Left lung (tissue), 14 donors: Measurements from ENCODE around the gene PIK3AP1. TPM values are rescaled to one million over a fixed set of nuclear protein-coding genes. Genes with fewer than 3 reads are reported as not detected.

ENCODE experiments used
- ATAC-seq: fragments of 200-7000 bp; cut with Tn5 transposase; one replicate; pipeline ENCODE4 v1.9.1; 2020; ENCODE audit warnings: moderate library complexity
- DNase-seq, 4 donors: peaks; one replicate each; pipeline ENCODE4 v3.0.0-alpha.2; 2013 to 2020
- H3K27ac ChIP-seq, 2 donors: fragments of 200-600 bp; sonication (generic) in 1 of 2; one replicate each; pipeline versions ENCODE4 v1.5.0 to v1.8.0; 2020 to 2021
- H3K27me3 ChIP-seq, 2 donors: fragments of 200-600 bp; sonication (generic) in 1 of 2; one replicate each; pipeline versions ENCODE4 v1.5.0 to v1.8.0; 2020 to 2021
- H3K36me3 ChIP-seq, 2 donors: fragments of 200-600 bp; sonication (generic) in 1 of 2; one replicate each; pipeline versions ENCODE4 v1.5.0 to v1.8.0; 2020 to 2021
- H3K4me1 ChIP-seq, 2 donors: fragments of 200-600 bp; one replicate each; pipeline ENCODE4 v1.8.0; 2021
- H3K4me3 ChIP-seq, 2 donors: fragments of 200-600 bp; sonication (generic) in 1 of 2; one replicate each; pipeline versions ENCODE4 v1.5.0 to v1.8.0; 2020 to 2021; ENCODE audit warnings: mild to moderate bottlenecking in 1 of 2
- H3K9me3 ChIP-seq, 2 donors: fragments of 200-600 bp; sonication (generic) in 1 of 2; one replicate each; pipeline versions ENCODE4 v1.5.0 to v1.8.0; 2020 to 2021
- CTCF ChIP-seq, 2 donors: fragments of 200-600 bp; sonication (generic) in 1 of 2; IDR thresholded peaks; one replicate each; pipeline versions ENCODE4 v1.5.0 to v1.8.0; 2021; ENCODE audit warnings: antibody characterized with exemption in 2 of 2
- intact Hi-C, 2 donors: fragments of 100-400 bp; cut with DNase I; formaldehyde crosslinking; loops; one replicate each; pipeline versions ENCODE4 v1.11.2 to v1.14.2; 2022
- long read RNA-seq, 12 donors: library from polyadenylated mRNA in 2 of 12; unstranded in 2 of 12; transcript quantifications; one replicate each; pipeline ENCODE4 v2.0.0 and lab custom pipeline, GENCODE V29; 2019 to 2026
- polyA plus RNA-seq, 6 donors: library from polyadenylated mRNA; unstranded; fragments of 120-200 nt; gene quantifications; one replicate each; pipeline ENCODE4 v1.2.1, GENCODE V29; 2013; ENCODE audit not compliant: insufficient read length in 6 of 6
- total RNA-seq, 2 donors: library from RNA; stranded (reverse); fragmentation: NEBNext Ultra II Directional; extraction: Animal tissue kit (Norgen Biotek cat#: 25700); gene quantifications; one replicate each; pipeline ENCODE4 v1.2.1, GENCODE V29; 2021
- donor health status: DM: no; HTN: yes; CAD: no.
- donor health status: DM: no; HTN: no; CAD: no.

Gene PIK3AP1
- total RNA-seq (10 to 100 TPM; 19.2 to 91.3 TPM), polyA plus RNA-seq (1 to 10 TPM; 2.3 to 3.7 (median 3.5) TPM)
- long read RNA-seq, donor 1, partial matches to known transcripts: 16,069 of 16,069 reads
- long read RNA-seq, donor 1, other reads (novel, unspliced or antisense): 0 of 16,069 reads
- long read RNA-seq, donor 2, partial matches to known transcripts: 15,245 of 15,245 reads
- long read RNA-seq, donor 2, other reads (novel, unspliced or antisense): 0 of 15,245 reads
- long read RNA-seq, donor 3: 0 reads
- long read RNA-seq, donor 4, full-length matches to known transcripts: 1 of 4 reads
- long read RNA-seq, donor 4, partial matches to known transcripts: 1 of 4 reads
- long read RNA-seq, donor 4, other reads (novel, unspliced or antisense): 2 of 4 reads
- long read RNA-seq, donor 5: 0 reads
- long read RNA-seq, donor 6, full-length matches to known transcripts: 1 of 1 reads
- long read RNA-seq, donor 6, partial matches to known transcripts: 0 of 1 reads
- long read RNA-seq, donor 6, other reads (novel, unspliced or antisense): 0 of 1 reads
- long read RNA-seq, donor 7, full-length matches to known transcripts: 1 of 9,188 reads
- long read RNA-seq, donor 7, partial matches to known transcripts: 9,187 of 9,188 reads
- long read RNA-seq, donor 7, other reads (novel, unspliced or antisense): 0 of 9,188 reads
- long read RNA-seq, donor 8: 0 reads
- long read RNA-seq, donor 9: 0 reads
- long read RNA-seq, donor 10, partial matches to known transcripts: 3 of 10 reads
- long read RNA-seq, donor 10, other reads (novel, unspliced or antisense): 7 of 10 reads
- long read RNA-seq, donor 11, full-length matches to known transcripts: 1 of 1 reads
- long read RNA-seq, donor 11, partial matches to known transcripts: 0 of 1 reads
- long read RNA-seq, donor 11, other reads (novel, unspliced or antisense): 0 of 1 reads
- long read RNA-seq, donor 12: 0 reads

GRCh38 chr10:96720422-96721206 lies at the start of gene PIK3AP1:
PIK3AP1 (minus strand) TSS chr10:96720514; CDS start chr10:96720394, 120 bp downstream.
- ATAC-seq: peak; percentile 91

GRCh38 chr10:96768136-96768535 lies 47.8 kb upstream of the PIK3AP1 start:
- Histone ChIP-seq H3K4me3 (no peak overlapping the region), H3K27me3 (no peaks in the 10 kb centered on the region), H3K27ac (no peak overlapping the region), H3K36me3 (no peaks in the 10 kb centered on the region), H3K4me1 (no peaks in the 10 kb centered on the region), H3K9me3 (peaks cover 0 to 12% of the 10 kb centered on the region in 2 donors)
- ATAC-seq (no peak), DNase-seq (no peak)
- no peak for TF ChIP-seq CTCF (IDR thresholded peaks at IDR 0.05)
- intact Hi-C loops: no loop called here

More at GRCh38 chr10:96720422-96721206, at the start of gene PIK3AP1:
- intact Hi-C loops: no loop called here
- Histone ChIP-seq H3K9me3 (no peaks in the 10 kb centered on the region), H3K27me3 (peaks cover 0 to 18% of the 10 kb centered on the region in 2 donors), H3K4me1 (peaks cover 3 to 36% of the 10 kb centered on the region in 2 donors), H3K27ac (peak within 1 kb of the TSS; percentile 67 to 89), H3K36me3 (no peaks in the 10 kb centered on the region), H3K4me3 (peak within 1 kb of the TSS; percentile 45 to 66)
- no peak for TF ChIP-seq CTCF (IDR thresholded peaks at IDR 0.05)
- peak; percentile 9 to 98 (median 53) for DNase-seq

GRCh38 chr10:96767611-96768010 lies 47.3 kb upstream of the PIK3AP1 start:
- H3K4me1 ChIP-seq: no peaks in the 10 kb centered on the region
- H3K27ac ChIP-seq: no peak overlapping the region
- no peaks in the 10 kb centered on the region for H3K36me3 ChIP-seq
- peaks cover 0 to 9% of the 10 kb centered on the region in 2 donors for H3K9me3 ChIP-seq
- ATAC-seq (no peak), DNase-seq (no peak)
- no peak overlapping the region for H3K4me3 ChIP-seq
- TF ChIP-seq CTCF (IDR thresholded peaks at IDR 0.05): no peak
- H3K27me3 ChIP-seq: no peaks in the 10 kb centered on the region
- intact Hi-C loops: no loop called here

GRCh38 chr10:96765406-96766240 lies 45.3 kb upstream of the PIK3AP1 start:
- intact Hi-C loops: no loop called here
- no peak overlapping the region for H3K27ac ChIP-seq
- ATAC-seq (peak; percentile 95), DNase-seq (peak; percentile 27 to 92 (median 66))
- H3K9me3 ChIP-seq: no peaks in the 10 kb centered on the region
- no peak overlapping the region for H3K4me3 ChIP-seq
- H3K27me3 ChIP-seq: no peaks in the 10 kb centered on the region
- no peaks in the 10 kb centered on the region for H3K4me1 ChIP-seq
- no peaks in the 10 kb centered on the region for H3K36me3 ChIP-seq
- TF ChIP-seq CTCF (IDR thresholded peaks at IDR 0.05): peak; percentile 73 to 83
